Measurements from ENCODE around the gene PRTFDC1.

PRTFDC1 gene

DNA sequence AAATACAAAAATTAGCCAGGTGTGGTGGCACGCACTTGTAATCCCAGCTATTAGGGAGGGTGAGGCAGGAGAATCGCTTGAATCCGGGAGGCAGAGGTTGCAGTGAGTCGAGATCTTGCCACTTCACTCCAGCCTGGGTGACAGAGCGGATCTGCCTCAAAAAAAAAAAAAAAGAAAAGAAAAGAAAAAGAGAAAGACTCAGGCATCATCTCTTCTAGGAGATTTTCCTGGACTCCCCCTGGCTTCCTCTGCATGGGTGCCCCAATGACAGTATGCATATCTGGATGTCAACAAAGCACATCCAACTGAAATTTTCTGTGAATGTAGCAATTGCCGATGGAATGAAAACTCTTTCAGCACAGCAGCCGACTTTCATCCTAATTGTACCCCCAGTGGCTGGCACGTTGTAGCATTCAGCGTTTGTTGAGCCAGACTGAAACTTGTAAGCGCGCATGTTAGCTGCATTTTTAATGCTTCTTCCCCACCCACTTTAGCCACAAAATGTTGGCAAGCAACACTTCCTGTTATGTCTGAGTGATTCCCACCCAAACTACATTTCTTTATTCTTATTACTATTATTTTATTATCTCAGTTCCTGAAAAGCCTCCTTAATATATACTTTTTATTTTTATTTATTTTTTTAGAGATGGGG lies 70.2 kb downstream of the PRTFDC1 start:
- DNase-seq (ENCODE audit: low read depth in 4 of 4, low spot score in 1 of 4), result peak in 2 of 4 experiments; percentile 4 to 13

DNA sequence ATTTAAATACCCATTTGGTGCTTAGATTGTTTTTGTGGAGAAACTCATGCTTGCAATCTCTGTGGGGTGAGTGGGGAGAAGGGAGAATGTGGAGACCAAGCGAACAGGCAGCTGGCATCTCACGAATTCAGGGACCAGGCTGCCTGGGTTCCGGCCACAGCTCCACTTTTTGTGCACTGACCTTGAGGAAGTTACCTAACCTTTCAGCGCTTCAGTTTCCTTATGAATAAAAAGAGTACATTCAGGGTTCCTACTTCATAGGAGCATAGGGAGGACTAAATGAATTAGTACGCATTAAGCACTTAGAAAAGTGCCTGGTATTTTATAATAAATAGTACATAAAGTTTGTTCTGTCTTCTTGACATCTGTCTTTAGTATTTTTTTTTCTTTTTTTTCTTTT lies 72.5 kb downstream of the PRTFDC1 start:
- no peak for DNase-seq (ENCODE audit: low read depth in 4 of 4, low spot score in 1 of 4)

- no peak for DNase-seq (ENCODE audit: low read depth in 4 of 4, low spot score in 1 of 4)
These were observed 78.3 kb downstream of the PRTFDC1 start for GRCh38 chr10:24874133-24874532.

- DNase-seq (ENCODE audit: low read depth in 4 of 4, low spot score in 1 of 4), result no peak
These were observed 79.1 kb downstream of the PRTFDC1 start for GRCh38 chr10:24873281-24873683.

GRCh38 chr10:24872790-24873182 lies 79.6 kb downstream of the PRTFDC1 start:
- DNase-seq (ENCODE audit: low read depth in 4 of 4, low spot score in 1 of 4), result no peak

GRCh38 chr10:24872049-24872789 lies 80.2 kb downstream of the PRTFDC1 start:
- no peak for DNase-seq (ENCODE audit: low read depth in 4 of 4, low spot score in 1 of 4)

GRCh38 chr10:24871011-24871935 lies 81.1 kb downstream of the PRTFDC1 start:
- no peak for DNase-seq (ENCODE audit: low read depth in 4 of 4, low spot score in 1 of 4)

GRCh38 chr10:24869354-24870015 lies 82.9 kb downstream of the PRTFDC1 start:
- no peak for DNase-seq (ENCODE audit: low read depth in 4 of 4, low spot score in 1 of 4)

DNA sequence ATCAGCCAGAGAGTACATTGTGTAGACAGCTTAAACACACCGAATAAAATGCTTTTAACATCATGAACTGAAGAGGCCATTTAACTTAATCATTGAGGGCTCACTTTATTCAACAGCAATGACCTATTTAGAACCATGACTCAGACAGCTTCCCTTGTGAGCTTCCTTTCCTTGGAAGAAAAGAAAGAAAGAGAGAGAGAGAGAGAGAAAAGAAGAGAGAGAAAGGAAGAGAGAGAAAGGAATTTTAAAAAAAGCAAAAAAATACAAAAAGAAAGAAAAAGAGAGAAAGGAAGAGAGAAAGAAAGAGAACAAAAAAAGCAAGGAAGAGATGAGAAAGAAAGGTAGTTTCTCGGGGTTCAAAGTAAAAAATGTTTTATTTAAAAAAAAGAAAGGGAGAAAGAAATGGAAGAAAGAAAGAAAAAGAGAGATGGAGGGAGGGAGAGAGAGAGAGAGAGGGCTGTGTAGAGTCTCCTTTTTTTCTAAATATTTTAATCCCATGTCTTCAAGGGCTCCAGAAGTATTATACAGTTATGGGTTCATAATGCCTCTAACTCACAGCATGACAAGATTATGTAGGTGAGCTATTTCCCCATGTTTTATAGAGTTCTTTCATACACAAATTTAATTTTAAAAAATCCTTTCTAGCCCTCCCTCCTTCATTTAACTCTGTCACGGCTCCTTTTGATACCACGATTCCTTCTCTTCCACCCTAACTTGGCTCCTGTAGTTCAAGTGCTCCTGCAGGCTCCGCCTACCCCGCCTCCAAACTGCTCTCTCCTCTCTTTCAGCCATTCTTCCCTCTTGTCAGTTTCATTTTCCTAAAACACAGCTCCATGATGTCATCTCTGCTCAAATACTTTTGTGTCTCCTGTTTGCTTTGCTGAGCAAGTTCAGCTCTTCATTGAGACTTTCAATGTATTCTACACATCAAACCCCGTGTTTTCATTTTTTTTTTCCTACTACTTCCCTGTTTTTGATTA lies 85.5 kb downstream of the PRTFDC1 start:
- DNase-seq (ENCODE audit: low read depth in 4 of 4, low spot score in 1 of 4), result no peak

- no peak for DNase-seq (ENCODE audit: low read depth in 4 of 4, low spot score in 1 of 4)
These were observed 86.6 kb downstream of the PRTFDC1 start for GRCh38 chr10:24865783-24866182.

- DNase-seq (ENCODE audit: low read depth in 4 of 4, low spot score in 1 of 4), result no peak
These were observed 89.8 kb downstream of the PRTFDC1 start for GRCh38 chr10:24862589-24862988.

GRCh38 chr10:24858288-24859270 lies 93.8 kb downstream of the PRTFDC1 start:
- DNase-seq (ENCODE audit: low read depth in 4 of 4, low spot score in 1 of 4), result no peak

DNA sequence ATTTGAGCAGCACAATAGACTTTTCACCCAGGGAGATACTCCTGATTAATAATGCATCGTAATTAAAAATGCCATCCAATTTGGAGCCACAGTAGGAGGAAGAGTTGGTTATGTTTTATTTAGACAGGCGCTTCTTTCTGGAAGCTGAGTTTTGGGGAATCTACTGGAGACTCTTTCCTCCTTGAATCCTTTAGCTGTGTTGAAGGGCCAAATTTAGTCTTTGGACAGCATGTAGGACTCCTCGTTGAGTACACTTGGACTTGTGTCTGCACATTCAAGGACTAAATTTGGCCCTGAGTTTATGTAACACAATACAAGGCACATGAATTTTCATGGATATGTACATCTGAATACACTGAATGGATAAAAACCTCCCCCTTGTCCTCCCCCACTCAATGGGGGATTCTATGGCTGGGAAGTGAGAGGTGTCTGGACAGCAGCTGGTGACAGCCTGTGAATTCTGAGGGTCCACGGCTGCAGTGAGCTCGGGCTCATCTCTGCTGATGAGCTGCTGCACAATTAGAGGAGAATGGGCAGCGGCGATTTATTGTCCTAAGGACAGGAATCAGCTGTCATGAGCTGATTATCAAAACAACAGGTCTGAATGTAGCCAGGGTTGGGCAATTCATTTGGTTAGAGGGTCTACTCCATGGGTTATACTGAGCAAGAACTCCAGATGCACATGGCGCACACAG lies 95.2 kb downstream of the PRTFDC1 start:
- DNase-seq (ENCODE audit: low read depth in 4 of 4, low spot score in 1 of 4), result no peak

DNA sequence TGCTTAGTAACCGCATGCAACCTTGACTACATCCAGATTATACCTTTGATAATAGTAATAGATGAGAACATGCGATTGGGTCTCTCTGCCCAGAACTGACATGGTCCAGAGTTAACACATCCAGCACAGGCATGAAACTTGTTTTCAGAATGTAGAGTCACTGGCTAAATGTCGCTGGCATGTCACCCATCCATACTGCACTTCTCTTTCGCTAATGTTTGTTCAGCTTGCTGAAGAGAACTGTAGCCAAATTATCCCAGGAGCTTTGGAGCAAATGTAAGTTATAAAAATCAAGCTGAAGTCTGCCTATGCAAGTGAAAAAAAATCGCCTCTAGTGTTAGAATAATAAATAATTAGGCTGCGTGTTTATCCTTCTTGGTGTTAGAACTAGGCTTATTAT lies 98.2 kb downstream of the PRTFDC1 start:
- no peak for DNase-seq (ENCODE audit: low read depth in 4 of 4, low spot score in 1 of 4)

GRCh38 chr10:24853661-24854060 lies 98.7 kb downstream of the PRTFDC1 start:
- DNase-seq (ENCODE audit: low read depth in 4 of 4, low spot score in 1 of 4), result no peak

- no peak for DNase-seq (ENCODE audit: low read depth in 4 of 4, low spot score in 1 of 4)
These were observed 100.8 kb downstream of the PRTFDC1 start for GRCh38 chr10:24851629-24852028.

DNA sequence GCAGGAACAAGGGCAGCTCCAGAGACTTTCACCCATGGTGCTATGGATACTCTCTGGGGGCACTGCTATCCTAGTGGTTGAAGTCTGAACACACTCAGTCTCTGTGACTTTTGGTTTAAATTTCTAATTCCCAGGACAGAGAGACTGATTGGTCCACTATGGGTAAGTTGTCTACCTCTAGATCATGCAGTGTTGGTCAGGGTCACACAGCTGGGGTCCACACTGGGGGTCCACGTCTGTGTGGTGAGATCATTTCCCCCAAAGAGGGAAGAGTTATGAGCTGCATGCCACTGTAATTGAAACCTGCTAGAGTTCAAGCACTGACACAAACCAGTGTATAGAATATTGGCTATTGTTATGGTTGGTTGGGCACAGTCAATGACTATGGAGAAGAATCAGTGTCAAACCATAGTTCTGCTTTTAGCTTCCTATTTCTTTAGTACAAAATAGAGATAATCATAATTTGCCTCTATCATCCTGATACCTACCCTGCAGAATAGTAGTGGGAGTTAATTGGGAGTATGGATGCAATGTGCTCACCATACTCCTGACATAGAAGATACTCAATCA lies 101.6 kb downstream of the PRTFDC1 start:
- no peak for DNase-seq (ENCODE audit: low read depth in 4 of 4, low spot score in 1 of 4)

All from stimulated activated CD4-positive, alpha-beta T cell treated with anti-CD3 and anti-CD28 coated beads, Interleukin-1b, Interleukin-23, amount 100 ng/mL, for 24 hours (primary cell).